GM19351 (cell line): Measurements from ENCODE around the gene PGC.

Source experiments
- ATAC-seq: cut with Tn5 transposase; IDR thresholded peaks from one replicate; pipeline ENCODE4 v1.9.1; 2021; ENCODE audit warnings: mild to moderate bottlenecking, moderate library complexity; ENCODE audit not compliant: unreplicated experiment

The PGC gene

GRCh38 chr6:41747256-41748101 is at the start of gene PGC:
TSS of gene PGC (minus strand) at chr6:41747397. CDS start at chr6:41747334, 63 bp downstream.
- no peak for ATAC-seq

GRCh38 chr6:41796474-41796873 is 49.3 kb upstream of the PGC start:
- no peak for ATAC-seq

- no peak for ATAC-seq
Observed at GRCh38 chr6:41791984-41792383, 44.8 kb upstream of the PGC start.

GRCh38 chr6:41791305-41791704 is 44.1 kb upstream of the PGC start:
- ATAC-seq: no peak

GRCh38 chr6:41790045-41790444 is 42.8 kb upstream of the PGC start:
- no peak for ATAC-seq

GRCh38 chr6:41789390-41789724 is 42.2 kb upstream of the PGC start:
- no peak for ATAC-seq

GRCh38 chr6:41787219-41787917 is 40.2 kb upstream of the PGC start, which contains the start of gene TOMM6:
TSS of gene TOMM6 (plus strand) at chr6:41787694. CDS start at chr6:41787698, 4 bp downstream.
- peak; percentile 76 for ATAC-seq

- peak; percentile 66 for ATAC-seq
Observed at GRCh38 chr6:41786451-41787218, 39.4 kb upstream of the PGC start.

GRCh38 chr6:41785689-41786450 is 38.7 kb upstream of the PGC start:
- no peak for ATAC-seq

- no peak for ATAC-seq
Observed at GRCh38 chr6:41785254-41785653, 38.1 kb upstream of the PGC start.

GRCh38 chr6:41784581-41785171 is 37.5 kb upstream of the PGC start:
- ATAC-seq: no peak

- no peak for ATAC-seq
Observed at GRCh38 chr6:41783106-41783780, 36.0 kb upstream of the PGC start.

GRCh38 chr6:41781366-41781730 is 34.2 kb upstream of the PGC start:
- ATAC-seq: no peak

GRCh38 chr6:41780551-41781365 is 33.6 kb upstream of the PGC start, which contains the start of gene PRICKLE4:
TSS of gene PRICKLE4 (plus strand) at chr6:41780782. CDS start at chr6:41783474, 2,692 bp downstream.
- ATAC-seq: no peak

- ATAC-seq: peak; percentile 93
Observed at GRCh38 chr6:41779788-41780550, 32.8 kb upstream of the PGC start, which contains the start of gene FRS3. TSS of gene FRS3 (minus strand) at chr6:41779900. CDS start at chr6:41776987, 2,913 bp downstream.

- ATAC-seq: no peak
Observed at GRCh38 chr6:41779336-41779735, 32.1 kb upstream of the PGC start.

GRCh38 chr6:41778895-41779294 is 31.7 kb upstream of the PGC start:
- no peak for ATAC-seq
